GM12873 (cell line): Measurements from ENCODE around the gene ANKRD16.

ENCODE experiments used
- CTCF ChIP-seq: IDR thresholded peaks from 2 replicates; pipeline ENCODE4 v1.5.1; 2012; ENCODE audit warnings: low read depth, mild to moderate bottlenecking, moderate library complexity, low read length, control low read depth; ENCODE audit not compliant: insufficient read depth; ENCODE audit errors: missing control alignments

The ANKRD16 gene

DNA sequence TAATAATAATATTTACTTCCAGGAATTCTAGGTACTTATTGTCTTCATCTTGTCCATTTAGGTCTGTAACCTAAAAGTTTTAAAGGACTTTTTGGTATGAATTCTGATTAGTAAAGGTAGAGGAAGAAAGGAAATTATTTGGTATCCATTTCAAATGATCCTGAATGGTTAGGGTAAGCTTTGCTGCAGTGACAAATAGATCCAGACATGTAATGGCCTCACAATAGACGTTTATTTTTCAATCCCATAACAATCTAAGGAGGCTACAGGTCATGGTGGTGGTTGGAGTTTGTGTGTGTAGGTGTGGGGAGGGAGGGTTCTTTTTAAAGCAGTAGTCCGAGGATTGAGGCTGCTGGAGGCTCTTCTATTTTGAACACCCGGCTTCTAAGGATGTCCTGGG lies 5.7 kb upstream of the ANKRD16 start:
- TF ChIP-seq CTCF = no peak

DNA sequence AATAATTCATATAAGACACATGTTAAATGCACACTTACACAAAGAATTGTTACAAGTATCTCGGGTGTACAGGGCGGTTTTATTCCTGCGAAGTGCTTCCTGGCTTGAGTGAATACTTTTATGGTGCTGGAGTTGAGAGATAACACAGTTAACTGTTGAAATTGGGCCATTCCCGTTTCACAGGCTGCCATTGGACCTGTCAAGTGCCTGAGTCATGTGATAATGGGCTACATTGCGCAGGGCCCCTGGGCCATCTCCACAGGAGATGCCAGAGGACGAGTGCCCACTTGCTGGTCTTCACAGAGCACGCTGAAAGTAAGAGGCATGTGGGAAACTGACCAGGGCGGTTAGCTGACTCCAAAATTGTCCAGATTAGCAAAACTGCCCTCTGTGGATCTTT lies 5.2 kb upstream of the ANKRD16 start:
- TF ChIP-seq CTCF = no peak

DNA sequence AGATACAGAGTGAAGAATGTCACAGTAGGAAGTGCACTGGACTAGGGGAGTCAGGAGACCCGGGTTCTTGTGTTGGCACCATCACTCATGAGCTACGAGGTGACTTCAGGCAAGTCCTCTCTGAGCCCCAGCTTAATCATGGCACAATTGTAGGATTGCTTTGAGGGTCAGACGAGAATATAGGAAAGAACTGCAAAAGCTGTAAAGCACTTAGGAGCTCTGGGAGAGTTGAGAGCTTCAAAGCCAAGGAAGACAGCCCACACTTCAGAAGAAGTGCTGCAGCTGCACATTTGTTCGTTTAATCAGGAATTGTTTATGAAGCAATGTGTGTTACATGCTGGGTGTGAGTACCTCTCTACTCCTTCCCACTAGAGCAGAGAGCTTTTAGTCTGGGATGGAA lies 4.7 kb upstream of the ANKRD16 start:
- no peak for TF ChIP-seq CTCF

- no peak for TF ChIP-seq CTCF
Measured at GRCh38 chr10:5893321-5893720, 3.6 kb upstream of the ANKRD16 start.

GRCh38 chr10:5892007-5892406 lies 2.3 kb upstream of the ANKRD16 start:
- TF ChIP-seq CTCF = no peak

DNA sequence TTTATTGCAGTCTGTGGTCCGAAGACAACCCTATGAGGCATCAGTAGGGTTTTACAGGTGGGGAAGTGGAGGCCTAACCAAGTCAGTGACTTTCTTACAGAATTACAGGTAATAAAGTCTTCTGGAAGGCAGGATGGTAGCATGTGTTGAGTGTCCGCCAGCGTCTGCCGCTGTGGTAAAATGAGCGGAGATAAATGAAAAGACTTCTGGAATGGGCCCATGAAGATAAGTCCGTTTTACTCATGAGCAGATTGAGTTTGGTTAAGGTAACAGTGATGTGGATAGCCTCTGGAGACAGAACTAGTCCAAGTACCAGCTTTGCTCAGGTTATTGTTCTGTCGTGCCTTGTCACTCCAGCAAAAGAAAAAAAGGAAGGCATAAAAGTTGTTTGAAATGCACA lies 1.3 kb upstream of the ANKRD16 start:
- TF ChIP-seq CTCF = no peak

DNA sequence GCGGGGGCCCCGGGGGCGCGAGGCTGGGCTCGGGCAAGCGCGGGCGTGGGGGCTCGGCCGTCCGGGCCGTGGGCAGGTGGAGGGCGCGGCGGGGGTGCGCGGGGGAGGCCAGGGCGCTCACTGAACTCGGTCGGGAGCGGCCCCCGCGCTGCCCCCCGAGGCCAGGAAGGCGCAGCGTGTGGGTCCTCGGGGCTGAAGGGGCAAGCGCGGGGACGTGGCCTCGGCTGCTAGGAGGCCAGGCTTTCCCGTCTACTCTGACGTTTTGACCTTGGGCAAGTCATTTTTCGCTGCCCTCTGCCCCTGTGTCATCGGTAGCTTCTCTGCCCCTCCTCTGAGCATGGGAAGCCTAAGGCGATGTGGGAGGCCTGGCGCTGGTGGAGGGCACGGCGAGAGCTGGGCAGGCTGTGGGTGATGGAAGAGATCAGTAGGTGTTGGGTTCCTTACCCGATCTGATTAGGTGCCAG lies 791 bp upstream of the ANKRD16 start:
- no peak for TF ChIP-seq CTCF
